ENCODE measurements around the gene FKBP3.

DNA sequence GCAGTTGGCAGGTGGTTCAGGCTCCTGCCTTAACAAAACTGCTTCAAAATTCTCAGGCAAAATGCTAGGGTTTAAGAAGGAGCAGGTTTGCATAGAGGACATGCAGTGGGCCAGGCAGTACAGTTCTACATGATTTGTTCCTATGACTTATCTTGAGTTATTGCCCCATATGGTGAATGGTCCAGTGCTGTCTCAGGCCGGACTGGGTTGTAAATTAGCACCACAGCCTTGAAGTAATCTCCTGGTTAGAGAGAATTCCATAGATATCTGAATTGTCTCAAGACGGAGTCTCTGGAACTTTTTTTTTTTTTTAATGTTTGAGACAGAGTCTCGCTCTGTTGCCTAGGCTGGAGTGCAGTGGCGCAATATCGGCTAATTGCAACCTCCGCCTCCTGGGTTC is 62.2 kb downstream of the FKBP3 start:
- no peak for TF ChIP-seq MXI1 (IDR thresholded peaks at IDR 0.05; ENCODE audit: borderline replicate concordance, low read depth, low read length)
- no peak for TF ChIP-seq POLR2A (IDR thresholded peaks at IDR 0.05; ENCODE audit: low read depth, low read length)
- no peak for TF ChIP-seq RFX5 (IDR thresholded peaks at IDR 0.05; ENCODE audit: low read depth, low read length)
- TF ChIP-seq, protein P1, sequence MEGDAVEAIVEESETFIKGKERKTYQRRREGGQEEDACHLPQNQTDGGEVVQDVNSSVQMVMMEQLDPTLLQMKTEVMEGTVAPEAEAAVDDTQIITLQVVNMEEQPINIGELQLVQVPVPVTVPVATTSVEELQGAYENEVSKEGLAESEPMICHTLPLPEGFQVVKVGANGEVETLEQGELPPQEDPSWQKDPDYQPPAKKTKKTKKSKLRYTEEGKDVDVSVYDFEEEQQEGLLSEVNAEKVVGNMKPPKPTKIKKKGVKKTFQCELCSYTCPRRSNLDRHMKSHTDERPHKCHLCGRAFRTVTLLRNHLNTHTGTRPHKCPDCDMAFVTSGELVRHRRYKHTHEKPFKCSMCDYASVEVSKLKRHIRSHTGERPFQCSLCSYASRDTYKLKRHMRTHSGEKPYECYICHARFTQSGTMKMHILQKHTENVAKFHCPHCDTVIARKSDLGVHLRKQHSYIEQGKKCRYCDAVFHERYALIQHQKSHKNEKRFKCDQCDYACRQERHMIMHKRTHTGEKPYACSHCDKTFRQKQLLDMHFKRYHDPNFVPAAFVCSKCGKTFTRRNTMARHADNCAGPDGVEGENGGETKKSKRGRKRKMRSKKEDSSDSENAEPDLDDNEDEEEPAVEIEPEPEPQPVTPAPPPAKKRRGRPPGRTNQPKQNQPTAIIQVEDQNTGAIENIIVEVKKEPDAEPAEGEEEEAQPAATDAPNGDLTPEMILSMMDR (conservative IDR thresholded peaks at IDR 0.05; ENCODE audit: low read depth, low read length): no peak
- TF ChIP-seq BHLHE40 (IDR thresholded peaks at IDR 0.05; ENCODE audit: low read depth, low read length): no peak
- no peak for TF ChIP-seq RAD21 (IDR thresholded peaks at IDR 0.05; ENCODE audit: low read length)
- no peak for TF ChIP-seq MAZ (IDR thresholded peaks at IDR 0.05; ENCODE audit: borderline replicate concordance, low read depth, low read length)
- TF ChIP-seq, protein P2, sequence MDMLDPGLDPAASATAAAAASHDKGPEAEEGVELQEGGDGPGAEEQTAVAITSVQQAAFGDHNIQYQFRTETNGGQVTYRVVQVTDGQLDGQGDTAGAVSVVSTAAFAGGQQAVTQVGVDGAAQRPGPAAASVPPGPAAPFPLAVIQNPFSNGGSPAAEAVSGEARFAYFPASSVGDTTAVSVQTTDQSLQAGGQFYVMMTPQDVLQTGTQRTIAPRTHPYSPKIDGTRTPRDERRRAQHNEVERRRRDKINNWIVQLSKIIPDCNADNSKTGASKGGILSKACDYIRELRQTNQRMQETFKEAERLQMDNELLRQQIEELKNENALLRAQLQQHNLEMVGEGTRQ (IDR thresholded peaks at IDR 0.05; ENCODE audit: low read depth, low read length): no peak
- no peak for TF ChIP-seq RCOR1 (IDR thresholded peaks at IDR 0.05; ENCODE audit: insufficient replicate concordance, low read length)
- no peak for TF ChIP-seq SMC3 (IDR thresholded peaks at IDR 0.05; ENCODE audit: low read depth, low read length)
- TF ChIP-seq, protein P3, sequence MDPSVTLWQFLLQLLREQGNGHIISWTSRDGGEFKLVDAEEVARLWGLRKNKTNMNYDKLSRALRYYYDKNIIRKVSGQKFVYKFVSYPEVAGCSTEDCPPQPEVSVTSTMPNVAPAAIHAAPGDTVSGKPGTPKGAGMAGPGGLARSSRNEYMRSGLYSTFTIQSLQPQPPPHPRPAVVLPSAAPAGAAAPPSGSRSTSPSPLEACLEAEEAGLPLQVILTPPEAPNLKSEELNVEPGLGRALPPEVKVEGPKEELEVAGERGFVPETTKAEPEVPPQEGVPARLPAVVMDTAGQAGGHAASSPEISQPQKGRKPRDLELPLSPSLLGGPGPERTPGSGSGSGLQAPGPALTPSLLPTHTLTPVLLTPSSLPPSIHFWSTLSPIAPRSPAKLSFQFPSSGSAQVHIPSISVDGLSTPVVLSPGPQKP (IDR thresholded peaks at IDR 0.05; ENCODE audit: borderline replicate concordance, low read depth, low read length): no peak
